Measurements from ENCODE around the gene IFNA2.
"Not testable (repeated sequence)": the region's sequence is repeated elsewhere in the genome, so short reads cannot be mapped to it uniquely, and the experiment has no call there.

Gene IFNA2

DNA sequence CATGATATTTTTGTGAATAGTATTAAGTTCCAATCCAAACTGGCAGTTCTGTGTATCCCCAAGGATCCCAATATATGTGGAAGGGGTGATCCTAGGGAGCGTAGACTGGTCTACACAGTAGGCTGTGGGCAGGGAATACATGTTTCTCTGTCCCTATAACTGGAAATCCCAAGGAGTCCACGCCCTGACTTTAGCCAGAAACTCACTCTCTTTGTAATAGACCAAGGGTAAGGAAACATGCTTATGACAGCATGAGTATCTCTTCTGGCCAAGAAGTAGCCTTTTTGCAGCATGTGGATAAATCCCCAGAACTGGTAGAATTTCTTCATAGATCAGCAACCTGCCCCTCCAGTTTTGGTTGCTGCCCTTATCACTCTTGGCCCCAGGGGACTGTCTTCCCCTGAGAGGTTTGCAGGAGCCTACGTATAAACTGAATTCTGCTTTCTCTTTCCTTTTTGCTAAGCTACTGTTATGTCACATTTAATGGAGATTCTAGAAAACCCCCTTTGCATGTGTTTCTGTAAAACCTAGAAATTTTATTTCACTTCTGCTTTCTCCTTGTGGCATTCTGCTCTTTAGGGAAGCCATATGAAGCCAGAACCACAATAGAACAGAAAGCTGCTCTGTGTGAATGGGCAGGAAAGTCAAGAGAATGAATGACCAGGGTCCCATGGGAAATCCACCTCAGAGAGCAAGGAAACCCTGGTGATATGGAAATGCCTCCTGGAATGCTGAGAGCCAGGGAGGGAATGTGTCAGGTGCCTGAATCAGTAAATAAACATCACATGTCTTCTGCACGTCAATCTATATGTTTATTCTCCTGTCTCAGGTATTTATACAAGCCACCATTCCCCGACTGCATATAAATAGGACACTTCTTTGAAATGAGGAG is 3.5 kb downstream of the IFNA2 start:
- DNase-seq (ENCODE audit: low spot score): peak; percentile 87

GRCh38 chr9:21371467-21371866 is 13.7 kb downstream of the IFNA2 start:
- DNase-seq (ENCODE audit: low spot score): not testable (repeated sequence)

DNA sequence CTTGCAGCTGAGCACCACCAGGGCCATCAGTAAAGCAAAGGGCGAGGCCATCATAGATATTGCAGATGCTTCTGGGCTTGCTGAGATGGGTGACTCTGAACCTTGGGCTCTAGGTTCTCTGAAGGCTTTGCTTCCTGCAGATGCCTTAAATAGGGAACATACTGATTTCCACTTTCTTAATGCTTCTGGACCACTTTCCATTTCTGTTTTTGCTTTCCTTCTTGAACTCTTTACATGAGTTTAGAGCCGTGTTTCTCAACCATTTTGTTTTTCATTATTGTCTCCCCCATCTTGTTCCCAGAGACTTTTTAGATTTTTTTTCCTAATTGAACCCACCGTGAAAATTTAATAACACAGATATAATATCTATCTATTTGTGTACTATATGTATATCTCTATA is 17.2 kb downstream of the IFNA2 start, which contains the start of gene IFNA13:
Gene IFNA13, minus strand, starts transcription at position 101 of the 400 bp plus-strand sequence. Its CDS starts 47 bp downstream, at position 54.
- DNase-seq (ENCODE audit: low spot score): no peak

DNA sequence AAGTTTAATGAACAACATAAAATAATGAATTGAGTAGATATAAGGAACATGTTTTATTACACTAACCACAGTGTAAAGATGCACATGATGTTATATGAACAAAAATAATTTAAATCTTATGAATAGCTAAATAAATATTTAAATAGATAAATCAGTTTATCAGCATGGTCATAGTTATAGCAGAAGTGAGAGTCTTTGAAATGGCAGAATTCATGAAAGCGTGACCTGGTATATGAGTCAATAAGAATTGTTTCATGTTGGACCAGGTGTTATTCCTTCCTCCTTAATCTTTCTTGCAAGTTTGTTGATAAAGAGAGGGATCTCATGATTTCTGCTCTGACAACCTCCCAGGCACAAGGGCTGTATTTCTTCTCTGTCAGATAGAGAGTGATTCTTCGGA is 18.0 kb downstream of the IFNA2 start:
- not testable (repeated sequence) for DNase-seq (ENCODE audit: low spot score)

- no peak for DNase-seq (ENCODE audit: low spot score)
Measured at GRCh38 chr9:21362287-21362686, 22.9 kb downstream of the IFNA2 start.

DNA sequence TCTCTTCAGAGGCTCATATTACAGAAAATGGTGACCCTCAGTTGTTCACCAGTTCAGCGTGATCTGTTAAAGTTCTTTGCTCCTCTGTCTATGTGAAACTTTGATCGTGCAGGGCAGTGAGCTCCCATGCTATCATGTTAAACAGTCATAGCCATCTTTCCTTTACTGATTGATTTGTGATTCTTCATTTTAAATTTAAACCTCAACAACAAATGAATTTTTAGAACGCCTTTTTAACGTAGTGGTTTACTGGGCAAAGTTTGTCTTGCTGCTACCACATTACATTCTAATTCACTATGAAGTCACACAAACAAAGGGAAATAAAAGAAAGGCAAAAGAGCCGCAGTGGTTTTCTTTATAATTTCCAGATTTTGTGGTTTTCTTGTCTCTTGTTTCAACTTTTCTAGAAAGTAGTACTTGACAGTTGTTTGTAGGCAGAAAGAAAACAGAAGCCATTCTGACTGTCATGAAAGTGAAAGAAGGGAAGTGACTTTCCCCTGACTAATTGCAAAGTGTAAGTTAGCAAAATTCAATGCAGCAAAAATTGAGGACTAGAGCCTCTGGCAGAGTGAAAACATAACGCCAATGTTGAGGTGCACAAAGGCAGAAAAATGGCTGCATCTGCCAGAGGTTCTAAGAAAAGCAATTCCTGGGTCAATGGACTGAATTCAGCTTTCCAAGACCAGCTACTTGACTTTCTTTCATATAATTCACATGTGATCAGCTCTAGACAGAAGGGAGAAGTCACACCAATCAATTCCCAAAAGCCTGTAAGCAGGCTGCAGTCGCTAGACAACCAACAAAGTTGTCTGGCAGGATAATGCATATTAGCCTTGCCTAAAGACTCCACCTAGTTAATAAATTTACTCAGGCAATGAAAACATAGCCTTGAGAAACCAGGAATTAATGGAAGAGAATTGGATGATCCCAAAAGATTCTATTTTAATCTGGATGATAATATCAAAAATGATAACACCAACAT is 27.4 kb downstream of the IFNA2 start:
- no peak for DNase-seq (ENCODE audit: low spot score)

- DNase-seq (ENCODE audit: low spot score): no peak
Measured at GRCh38 chr9:21350787-21351186, 34.4 kb downstream of the IFNA2 start, which contains the start of gene IFNA6. TSS of gene IFNA6 (minus strand) at chr9:21350887. CDS start at chr9:21350887, 0 bp downstream.

DNA sequence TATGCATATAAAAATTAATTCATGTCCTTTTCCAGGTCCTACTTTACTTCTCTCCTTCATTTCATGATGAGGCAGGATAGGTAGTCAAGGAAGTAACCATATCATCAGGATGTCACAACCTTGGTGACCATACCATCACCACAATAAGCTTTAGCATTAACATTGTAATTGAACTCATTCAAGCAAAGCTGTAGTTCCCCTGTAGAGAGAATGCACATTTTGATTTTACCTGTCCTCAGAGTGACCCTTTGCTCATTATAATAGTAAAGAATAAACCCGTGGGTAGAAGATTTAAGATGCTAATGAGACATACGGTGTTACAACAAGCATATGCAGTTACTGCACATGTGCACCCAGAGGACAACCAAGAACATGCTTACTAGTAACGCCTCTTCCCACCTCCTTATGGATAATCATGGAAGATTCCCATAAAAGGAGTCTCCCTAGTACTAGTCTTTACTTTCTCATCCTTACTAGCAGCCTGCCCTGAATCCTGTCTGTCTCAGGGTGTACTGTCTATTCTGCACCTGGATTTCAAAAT is 36.7 kb downstream of the IFNA2 start:
- DNase-seq (ENCODE audit: low spot score): no peak

- DNase-seq (ENCODE audit: low spot score): no peak
Measured at GRCh38 chr9:21340735-21341134, 44.5 kb downstream of the IFNA2 start.

DNA sequence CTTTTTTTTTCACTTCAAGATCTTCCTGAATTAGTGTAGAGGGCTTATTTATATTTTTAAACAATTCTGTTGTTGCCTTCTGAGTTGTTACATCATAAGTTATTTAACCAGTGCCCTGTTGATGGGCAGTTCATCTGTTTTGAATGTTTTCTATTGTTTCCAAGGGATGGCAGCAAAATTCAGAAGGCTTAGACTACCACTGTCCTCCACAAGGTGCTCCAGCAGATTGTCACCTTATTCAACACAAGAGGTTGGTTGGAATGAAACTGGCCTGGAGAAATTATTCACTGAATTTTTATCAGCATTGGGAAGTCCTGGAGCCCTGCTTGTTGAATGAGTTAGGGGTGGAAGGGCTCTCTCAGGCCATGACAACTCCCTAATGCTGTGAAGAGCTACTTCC is 48.7 kb downstream of the IFNA2 start:
- DNase-seq (ENCODE audit: low spot score): peak; percentile 24

DNA sequence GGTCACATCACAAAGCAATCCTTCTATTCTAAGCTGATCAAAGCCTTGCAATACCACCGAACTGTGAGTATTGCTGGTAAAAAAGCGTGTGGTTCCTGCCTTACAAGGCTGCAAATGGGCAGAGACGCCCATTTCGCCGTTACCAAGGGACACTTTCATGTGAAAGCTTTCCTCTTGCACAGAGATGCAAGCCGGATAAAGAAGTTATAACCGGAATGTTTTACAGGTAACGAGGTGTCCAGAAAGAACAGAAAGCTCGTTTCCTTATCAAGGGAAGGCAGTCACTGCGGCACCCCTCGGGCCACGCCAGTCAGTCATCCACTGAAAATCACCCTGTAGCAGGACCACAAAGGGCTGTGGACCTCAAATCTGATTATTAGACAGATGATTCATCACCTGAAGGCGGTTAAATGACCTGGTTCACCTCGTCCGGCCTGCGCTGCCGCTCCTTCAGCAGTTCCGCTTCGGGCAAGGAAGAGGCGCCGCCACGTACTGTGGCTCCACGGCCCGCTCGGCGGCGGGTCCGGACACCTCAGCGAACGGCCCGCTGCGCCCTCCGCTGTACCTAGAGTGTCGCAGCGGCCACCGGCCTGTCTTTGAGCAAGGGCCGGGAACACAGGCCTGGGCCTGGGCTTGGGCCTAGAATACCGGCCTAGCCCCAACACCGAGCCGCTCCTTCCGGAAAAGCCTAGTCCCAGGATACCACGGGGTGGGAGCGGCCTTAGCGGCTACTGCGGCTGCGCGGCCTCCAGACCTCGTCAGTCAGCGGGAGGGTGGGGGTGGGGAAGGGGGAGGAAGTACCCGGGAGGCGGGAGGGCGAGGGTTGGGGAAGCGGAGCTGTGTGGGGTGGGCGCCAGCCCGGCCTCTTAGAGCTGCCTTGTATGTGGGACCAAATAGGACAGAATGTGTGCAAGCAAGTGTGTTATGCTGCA is 50.2 kb downstream of the IFNA2 start, which contains the start of gene KLHL9:
Gene KLHL9, minus strand, starts transcription at position 704 of the 932 bp plus-strand sequence. Its CDS starts 545 bp downstream, at position 159.
- peak; percentile 80 for DNase-seq (ENCODE audit: low spot score)
